MM.1S (cell line): ENCODE results near the gene AGBL4.

Source experiments
- DNase-seq: peaks from one replicate; pipeline ENCODE4 v3.0.0-alpha.2; 2015
- H2AFZ ChIP-seq: fragments of 300-600 bp; sonication (generic); 2 replicates; pipeline ENCODE4 v1.6.0; 2016; ENCODE audit warnings: antibody characterized with exemption, low read length
- H3F3A ChIP-seq: fragments of 300-600 bp; sonication (generic); 2 replicates; pipeline ENCODE4 v1.6.1; 2016; ENCODE audit warnings: mild to moderate bottlenecking, antibody characterized with exemption, low read length, moderate library complexity, mixed read lengths; ENCODE audit not compliant: insufficient read depth
- H3K27ac ChIP-seq: fragments of 300-600 bp; sonication (generic); 2 replicates; pipeline ENCODE4 v1.5.1; 2016; ENCODE audit warnings: mild to moderate bottlenecking, low read length
- H3K27me3 ChIP-seq: fragments of 300-600 bp; sonication (generic); replicated peaks from 2 replicates; pipeline ENCODE4 v1.6.0; 2016; ENCODE audit warnings: low read length; ENCODE audit not compliant: insufficient read depth
- H3K36me3 ChIP-seq: fragments of 300-600 bp; sonication (generic); replicated peaks from 2 replicates; pipeline ENCODE4 v1.6.1; 2016; ENCODE audit warnings: mild to moderate bottlenecking, low read length, mixed read lengths; ENCODE audit not compliant: insufficient read depth
- H3K4me1 ChIP-seq: fragments of 300-600 bp; sonication (generic); 2 replicates; pipeline ENCODE4 v1.6.1; 2016; ENCODE audit warnings: low read length, mixed read lengths
- H3K4me2 ChIP-seq: fragments of 300-600 bp; sonication (generic); 2 replicates; pipeline ENCODE4 v1.6.0; 2016; ENCODE audit warnings: low read depth, low read length
- H3K4me3 ChIP-seq: fragments of 300-600 bp; sonication (generic); 2 replicates; pipeline ENCODE4 v1.5.1; 2016; ENCODE audit warnings: low read length, mixed read lengths
- H3K79me2 ChIP-seq: fragments of 300-600 bp; sonication (generic); 2 replicates; pipeline ENCODE4 v1.6.1; 2016; ENCODE audit warnings: mixed run types, low read length, mixed read lengths
- H3K9ac ChIP-seq: fragments of 300-600 bp; sonication (generic); 2 replicates; pipeline ENCODE4 v1.6.1; 2016; ENCODE audit warnings: low read length, mixed read lengths
- H3K9me2 ChIP-seq: fragments of 300-600 bp; sonication (generic); replicated peaks from 2 replicates; pipeline ENCODE4 v1.6.1; 2016; ENCODE audit warnings: mild to moderate bottlenecking, low read length, mixed read lengths; ENCODE audit not compliant: insufficient read depth
- H3K9me3 ChIP-seq: fragments of 300-600 bp; sonication (generic); replicated peaks from 2 replicates; pipeline ENCODE4 v1.6.1; 2016; ENCODE audit warnings: mild to moderate bottlenecking, low read length, mixed read lengths; ENCODE audit not compliant: insufficient read depth
- H4K20me1 ChIP-seq: fragments of 300-600 bp; sonication (generic); 2 replicates; pipeline ENCODE4 v1.6.1; 2016; ENCODE audit warnings: mild to moderate bottlenecking, low read length, moderate library complexity, mixed read lengths; ENCODE audit not compliant: insufficient read depth
- EZH2 ChIP-seq: fragments of 300-600 bp; sonication (generic); optimal IDR thresholded peaks from 2 replicates; pipeline ENCODE3; 2017; ENCODE audit warnings: low read depth, mild to moderate bottlenecking, antibody characterized with exemption, low read length, mixed read lengths
- EZH2phosphoT487 ChIP-seq: fragments of 300-600 bp; sonication (generic); IDR thresholded peaks from 2 replicates; pipeline ENCODE4 v1.6.1; 2018; ENCODE audit warnings: antibody characterized with exemption, low read length
- TF ChIP-seq, protein P1 (sequence below): fragments of 300-600 bp; sonication (generic); IDR thresholded peaks from 2 replicates; pipeline ENCODE4 v1.5.1; 2016; ENCODE audit warnings: antibody characterized with exemption, low read length, mixed read lengths

AGBL4 gene

DNA sequence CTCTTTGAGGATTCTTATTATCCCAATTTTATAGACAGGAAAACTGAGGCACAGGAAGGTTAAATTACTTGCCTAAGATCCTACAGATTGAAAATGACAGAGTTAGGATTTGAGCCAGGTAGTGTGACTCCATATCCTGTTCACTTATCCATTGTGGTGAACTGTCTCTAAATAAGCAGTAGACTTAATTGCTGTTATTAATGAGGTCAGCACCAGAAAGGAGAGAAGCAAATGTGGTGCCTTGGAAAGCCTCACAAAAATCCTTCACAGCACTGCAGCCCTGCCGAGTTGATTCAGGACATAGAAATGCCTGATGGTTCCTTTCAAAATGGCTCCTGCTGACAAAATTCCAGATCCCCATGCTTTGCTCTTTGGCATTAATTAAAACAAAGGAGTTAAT lies 1053.8 kb downstream of the AGBL4 start:
- H3K36me3 ChIP-seq: no peaks in the 10 kb centered on the region
- no peak overlapping the region for H3K4me2 ChIP-seq
- no peak overlapping the region for H3K9ac ChIP-seq
- H3K4me3 ChIP-seq: no peak overlapping the region
- H4K20me1 ChIP-seq: no peaks in the 10 kb centered on the region
- no peak overlapping the region for H2AFZ ChIP-seq
- no peaks in the 10 kb centered on the region for H3K27me3 ChIP-seq
- DNase-seq: no peak
- 0 out of 2 replicates have a peak, but pooled peaks cover under 1% of the 10 kb centered on the region for H3K4me1 ChIP-seq
- H3K27ac ChIP-seq: no peak overlapping the region
- H3F3A ChIP-seq: no peaks in the 10 kb centered on the region
- no peaks in the 10 kb centered on the region for H3K9me3 ChIP-seq
- TF ChIP-seq, protein P1, sequence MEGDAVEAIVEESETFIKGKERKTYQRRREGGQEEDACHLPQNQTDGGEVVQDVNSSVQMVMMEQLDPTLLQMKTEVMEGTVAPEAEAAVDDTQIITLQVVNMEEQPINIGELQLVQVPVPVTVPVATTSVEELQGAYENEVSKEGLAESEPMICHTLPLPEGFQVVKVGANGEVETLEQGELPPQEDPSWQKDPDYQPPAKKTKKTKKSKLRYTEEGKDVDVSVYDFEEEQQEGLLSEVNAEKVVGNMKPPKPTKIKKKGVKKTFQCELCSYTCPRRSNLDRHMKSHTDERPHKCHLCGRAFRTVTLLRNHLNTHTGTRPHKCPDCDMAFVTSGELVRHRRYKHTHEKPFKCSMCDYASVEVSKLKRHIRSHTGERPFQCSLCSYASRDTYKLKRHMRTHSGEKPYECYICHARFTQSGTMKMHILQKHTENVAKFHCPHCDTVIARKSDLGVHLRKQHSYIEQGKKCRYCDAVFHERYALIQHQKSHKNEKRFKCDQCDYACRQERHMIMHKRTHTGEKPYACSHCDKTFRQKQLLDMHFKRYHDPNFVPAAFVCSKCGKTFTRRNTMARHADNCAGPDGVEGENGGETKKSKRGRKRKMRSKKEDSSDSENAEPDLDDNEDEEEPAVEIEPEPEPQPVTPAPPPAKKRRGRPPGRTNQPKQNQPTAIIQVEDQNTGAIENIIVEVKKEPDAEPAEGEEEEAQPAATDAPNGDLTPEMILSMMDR: no peak
- TF ChIP-seq EZH2: no peak
- no peak for TF ChIP-seq EZH2phosphoT487
- no peaks in the 10 kb centered on the region for H3K9me2 ChIP-seq
- H3K79me2 ChIP-seq: no peaks in the 10 kb centered on the region

DNA sequence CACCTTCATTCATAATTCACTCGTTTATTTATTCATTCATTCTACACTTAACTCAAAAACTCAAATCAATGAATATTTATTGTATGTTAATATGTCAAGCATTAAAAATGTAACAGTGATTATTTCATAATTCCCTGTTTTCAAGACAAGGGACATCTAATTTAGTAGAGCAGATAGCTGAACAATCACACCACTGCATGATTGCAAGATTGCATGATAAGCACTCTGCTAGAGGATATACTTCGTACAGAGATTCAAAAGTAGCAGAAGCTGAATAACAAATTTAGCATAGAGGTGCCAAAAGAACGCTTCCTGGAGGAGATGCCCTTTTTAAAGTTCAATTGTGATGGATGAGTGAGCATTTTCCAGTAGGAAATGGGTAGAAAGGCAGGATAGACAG lies 1056.4 kb downstream of the AGBL4 start:
- Histone ChIP-seq H3K27me3 (no peaks in the 10 kb centered on the region), H3K9me2 (no peaks in the 10 kb centered on the region), H3K36me3 (no peaks in the 10 kb centered on the region), H3K4me2 (no peak overlapping the region), H2AFZ (no peak overlapping the region), H3K9ac (no peak overlapping the region), H3F3A (no peaks in the 10 kb centered on the region), H3K9me3 (no peaks in the 10 kb centered on the region), H3K79me2 (no peaks in the 10 kb centered on the region), H3K4me3 (no peak overlapping the region), H4K20me1 (no peaks in the 10 kb centered on the region), H3K27ac (no peak overlapping the region), H3K4me1 (no peaks in the 10 kb centered on the region)
- TF ChIP-seq, protein P1: no peak
- no peak for TF ChIP-seq EZH2phosphoT487
- TF ChIP-seq EZH2: no peak
- no peak for DNase-seq

DNA sequence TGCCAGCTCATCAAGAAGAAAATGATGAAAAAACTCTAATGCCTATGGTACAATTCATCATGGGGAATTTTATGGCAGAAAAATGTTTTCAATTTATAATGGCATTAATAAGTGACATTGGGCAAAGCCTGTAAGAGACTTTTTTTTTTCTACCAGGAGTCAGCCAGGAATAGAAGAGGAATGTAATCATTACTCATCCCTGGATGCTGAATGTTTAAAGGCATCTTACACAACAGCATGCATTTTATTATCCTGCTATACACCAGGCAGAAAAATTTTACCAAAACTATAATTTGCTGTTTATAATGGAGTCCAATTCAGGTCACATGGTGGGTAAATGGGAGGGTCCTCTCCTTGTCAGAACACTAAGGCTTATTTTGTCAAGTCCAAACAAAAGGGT lies 1057.2 kb downstream of the AGBL4 start:
- H3K79me2 ChIP-seq: no peaks in the 10 kb centered on the region
- H3F3A ChIP-seq: no peaks in the 10 kb centered on the region
- H2AFZ ChIP-seq: no peak overlapping the region
- DNase-seq: no peak
- no peaks in the 10 kb centered on the region for H3K27me3 ChIP-seq
- H3K36me3 ChIP-seq: no peaks in the 10 kb centered on the region
- no peak overlapping the region for H3K9ac ChIP-seq
- H3K27ac ChIP-seq: no peak overlapping the region
- no peaks in the 10 kb centered on the region for H3K9me3 ChIP-seq
- H3K4me3 ChIP-seq: no peak overlapping the region
- H4K20me1 ChIP-seq: no peaks in the 10 kb centered on the region
- TF ChIP-seq EZH2 (no peak), EZH2phosphoT487 (no peak)
- TF ChIP-seq, protein P1: no peak
- H3K4me2 ChIP-seq: no peak overlapping the region
- H3K9me2 ChIP-seq: no peaks in the 10 kb centered on the region
- no peaks in the 10 kb centered on the region for H3K4me1 ChIP-seq
